Muscle of back (tissue), 11 donors: ENCODE results near the gene SLC35F1. TPM values are rescaled to one million over a fixed set of nuclear protein-coding genes. Genes with fewer than 3 reads are reported as not detected.

Experiments used
- DNase-seq, 3 donors: peaks; one replicate each; pipeline versions ENCODE4 v3.0.0 to v3.0.0-alpha.2; 2013
- polyA plus RNA-seq, 10 donors: library from polyadenylated mRNA; unstranded; fragments of 120-200 nt; gene quantifications; one replicate each; pipeline ENCODE4 v1.2.1, GENCODE V29; 2013; ENCODE audit not compliant: insufficient read length in 10 of 10

The SLC35F1 gene
- polyA plus RNA-seq, 10 donors, result 1.5 to 3.1 (median 2.1) TPM

DNA sequence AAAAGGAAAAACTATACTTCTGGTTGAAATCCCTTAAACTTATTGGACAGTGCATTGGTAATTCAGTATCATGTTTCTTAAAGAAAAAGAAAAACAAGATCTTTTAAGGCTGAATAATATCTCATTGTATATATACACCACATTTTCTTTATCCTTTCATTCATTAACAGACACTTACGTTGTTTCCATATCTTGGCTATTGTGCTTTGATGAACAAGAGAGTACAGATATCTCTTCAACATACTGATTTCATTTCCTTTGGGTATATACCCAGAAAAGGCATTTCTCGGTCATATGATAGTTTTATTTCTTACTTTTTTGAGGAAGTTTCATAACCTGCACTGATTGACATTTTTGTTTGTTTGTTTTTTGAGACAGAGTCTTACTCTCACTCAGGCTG, 281.5 kb downstream of the SLC35F1 start:
- DNase-seq, result no peak

DNA sequence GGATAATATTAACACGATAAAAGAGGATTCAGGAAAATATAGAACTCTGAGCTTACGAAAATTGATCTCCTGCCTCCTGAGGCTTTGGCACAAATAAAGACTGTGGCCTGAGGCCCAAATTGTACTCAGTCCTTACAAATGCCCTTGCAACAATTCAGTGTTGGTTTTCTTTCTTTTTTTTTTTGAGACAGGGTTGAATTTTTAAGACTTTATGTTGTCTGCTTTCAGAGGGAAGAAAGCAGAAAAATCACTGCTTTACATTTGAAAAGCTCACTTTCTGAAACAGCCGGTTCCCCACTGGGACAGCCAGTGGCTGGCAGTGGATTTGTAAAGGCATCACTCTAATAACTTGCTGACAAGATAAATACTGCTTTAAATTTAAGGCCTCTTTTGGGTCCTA, 290.5 kb downstream of the SLC35F1 start:
- DNase-seq, result no peak

DNA sequence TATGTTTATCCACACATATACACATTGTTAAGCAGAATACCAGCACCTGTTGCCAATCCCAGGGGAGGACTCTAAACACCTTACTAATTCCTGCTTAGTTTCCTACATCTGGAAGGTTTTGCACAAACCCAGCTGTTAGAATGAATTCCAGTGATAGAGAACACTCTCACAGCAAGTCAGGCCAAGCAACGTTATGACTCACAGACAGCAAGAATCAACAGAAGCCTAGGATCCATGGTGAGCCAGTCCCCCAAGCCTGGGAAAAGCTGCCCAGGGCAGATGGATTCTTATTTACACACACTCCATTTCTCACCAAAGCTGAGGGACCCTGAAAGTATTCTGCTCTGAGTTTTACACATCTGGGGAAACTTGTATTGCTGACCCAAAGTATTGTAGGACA, 291.7 kb downstream of the SLC35F1 start:
- no peak for DNase-seq

GRCh38 chr6:118200160-118200559, 293.1 kb downstream of the SLC35F1 start:
- DNase-seq, result no peak

DNA sequence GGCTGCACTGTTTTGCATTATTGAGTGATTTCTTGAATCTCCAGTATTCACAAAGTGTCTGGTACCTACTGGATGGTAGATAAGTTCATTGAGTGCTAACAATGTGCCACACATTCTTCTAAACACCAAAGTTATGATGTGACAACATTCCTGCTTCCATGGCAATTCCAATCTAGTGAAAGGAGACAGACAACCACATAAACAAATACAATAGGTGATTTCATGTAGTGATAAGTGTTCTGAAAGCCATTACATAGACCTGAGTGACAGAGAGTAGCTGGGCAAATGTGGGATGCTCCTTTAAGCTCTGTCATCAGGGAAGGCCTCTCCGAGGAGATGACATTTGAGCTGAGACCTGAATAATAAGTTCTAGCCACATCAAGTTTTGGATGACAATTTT, 295.5 kb downstream of the SLC35F1 start:
- DNase-seq, result no peak

DNA sequence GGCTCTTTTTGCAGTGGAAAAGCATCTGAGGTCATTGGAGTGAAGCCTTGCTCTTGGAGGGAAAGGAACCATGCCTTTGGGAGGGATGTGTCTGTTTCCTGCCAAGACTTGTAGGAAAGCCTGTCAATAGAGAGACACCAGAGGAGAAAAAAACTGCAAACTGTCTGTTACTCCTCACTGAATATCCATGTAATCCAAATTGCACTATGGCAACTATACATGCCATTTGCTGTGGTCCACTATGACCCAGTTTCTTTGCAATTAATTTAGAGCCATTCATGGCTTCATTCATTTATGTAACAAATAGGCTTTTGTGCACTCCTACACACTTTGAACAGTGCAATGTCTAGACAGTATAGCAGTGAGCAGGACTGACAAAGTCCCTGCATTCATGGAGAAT, 296.5 kb downstream of the SLC35F1 start:
- peak in 1 of 3 donors; percentile 17 for DNase-seq

DNA sequence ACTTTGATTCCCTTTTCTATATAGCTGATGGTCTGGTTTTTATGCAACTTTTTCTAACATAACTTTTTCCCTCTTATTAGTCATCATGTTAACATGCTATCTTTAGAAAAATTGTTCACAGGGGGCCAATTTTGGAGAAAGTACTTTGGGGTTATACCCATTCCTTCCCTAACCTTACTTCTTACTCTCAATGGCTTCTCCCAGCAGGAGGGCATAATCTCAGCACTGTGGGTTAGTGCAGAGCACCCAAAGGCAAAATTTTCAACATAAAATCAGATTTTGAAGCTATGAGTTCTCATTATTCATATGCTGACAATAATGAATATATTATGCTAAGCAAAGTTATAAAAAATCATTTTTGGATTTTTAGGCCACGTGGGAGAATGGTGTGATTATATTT, 299.2 kb downstream of the SLC35F1 start:
- no peak for DNase-seq

DNA sequence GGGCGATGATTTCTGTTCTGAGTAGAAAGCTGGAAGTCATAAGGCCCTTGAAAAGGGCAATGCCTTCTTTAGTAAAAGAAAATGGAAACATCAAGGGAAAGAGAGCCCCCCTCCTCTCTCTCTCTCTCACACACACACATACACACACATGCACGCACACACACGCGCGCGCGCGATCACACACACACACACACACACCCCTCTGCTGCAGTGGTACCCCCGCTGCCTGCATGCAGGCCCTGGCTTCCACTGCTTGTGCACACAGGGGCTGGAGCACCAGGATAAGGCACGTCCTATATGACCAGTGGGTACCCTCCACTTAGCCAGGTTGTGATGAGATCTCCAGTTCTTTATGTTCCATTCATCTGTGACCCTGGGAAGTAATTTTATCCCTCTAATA, 300.9 kb downstream of the SLC35F1 start:
- no peak for DNase-seq

DNA sequence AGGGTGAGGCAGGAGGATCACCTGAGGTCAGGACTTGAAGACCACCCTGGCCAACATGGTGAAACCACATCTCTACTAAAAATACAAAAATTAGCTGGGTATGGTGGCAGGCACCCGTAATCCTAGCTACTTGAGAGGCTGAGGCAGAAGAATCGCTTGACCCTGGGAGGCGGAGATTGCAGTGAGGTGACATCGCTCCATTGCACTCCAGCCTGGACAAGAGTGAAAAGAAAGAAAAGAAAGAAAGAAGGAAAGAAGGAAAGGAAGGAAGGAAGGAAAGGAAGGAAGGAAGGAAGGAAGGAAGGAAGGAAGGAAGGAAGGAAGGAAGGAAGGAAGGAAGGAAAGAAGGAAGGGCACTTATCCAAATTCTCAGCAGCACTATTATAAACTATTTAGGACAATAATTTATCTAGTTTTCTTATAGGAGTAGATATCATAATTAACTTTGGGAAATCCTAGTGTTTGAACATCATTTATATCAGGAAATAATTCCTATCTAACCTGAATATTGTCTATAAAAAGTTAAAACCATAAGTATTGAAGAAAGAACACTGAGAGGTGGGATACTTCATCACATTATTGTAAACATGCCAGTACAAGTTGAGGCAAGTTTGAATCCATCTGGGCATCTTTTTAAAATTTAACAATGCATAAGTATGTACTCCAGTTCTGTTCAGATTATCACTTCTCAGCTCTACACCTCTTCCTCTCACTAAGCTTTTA, 305.5 kb downstream of the SLC35F1 start:
- DNase-seq, result no peak

DNA sequence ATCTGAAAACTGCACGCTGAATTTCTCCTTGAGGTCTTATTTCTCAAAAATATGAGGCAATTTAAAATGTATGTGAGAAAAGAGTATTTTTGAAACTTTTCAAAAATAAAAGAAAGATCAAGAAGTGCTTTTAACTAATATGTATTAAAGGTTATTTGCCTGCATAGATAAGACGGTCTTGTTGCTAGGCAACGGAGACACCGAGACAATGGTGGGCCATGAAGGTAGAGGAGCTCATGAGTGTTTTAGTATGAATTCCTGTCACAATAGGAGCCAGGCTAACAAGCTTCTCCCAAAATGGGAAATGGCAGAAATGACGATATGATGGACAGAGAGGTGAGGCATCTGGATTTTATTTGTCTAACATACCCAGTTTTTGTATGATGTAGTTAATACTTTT, 308.2 kb downstream of the SLC35F1 start:
- no peak for DNase-seq

- DNase-seq, result no peak
Observed at GRCh38 chr6:118216751-118217150, 309.7 kb downstream of the SLC35F1 start.

DNA sequence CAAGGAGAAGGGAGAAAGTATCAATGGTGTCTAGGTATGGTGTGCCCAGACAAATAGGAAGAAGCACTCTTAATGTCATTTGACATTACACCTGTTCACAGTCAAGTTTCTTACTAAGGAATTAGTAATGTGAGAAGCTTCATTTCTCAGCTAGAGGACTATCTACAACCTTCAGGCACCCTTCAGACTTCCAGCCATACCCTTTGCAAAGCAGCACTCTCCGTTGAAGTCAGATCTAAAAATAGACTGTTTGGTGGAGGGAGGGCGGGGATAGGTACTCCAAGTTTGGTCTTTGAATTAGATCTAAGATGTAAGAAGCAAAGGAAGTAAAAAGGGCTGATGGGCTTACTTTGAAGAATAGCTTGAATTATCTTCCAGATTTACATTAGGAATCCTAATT, 311.1 kb downstream of the SLC35F1 start:
- peak in 2 of 3 donors; percentile 17 to 20 for DNase-seq

- DNase-seq, result no peak
Observed at GRCh38 chr6:118220429-118221128, 313.5 kb downstream of the SLC35F1 start.

DNA sequence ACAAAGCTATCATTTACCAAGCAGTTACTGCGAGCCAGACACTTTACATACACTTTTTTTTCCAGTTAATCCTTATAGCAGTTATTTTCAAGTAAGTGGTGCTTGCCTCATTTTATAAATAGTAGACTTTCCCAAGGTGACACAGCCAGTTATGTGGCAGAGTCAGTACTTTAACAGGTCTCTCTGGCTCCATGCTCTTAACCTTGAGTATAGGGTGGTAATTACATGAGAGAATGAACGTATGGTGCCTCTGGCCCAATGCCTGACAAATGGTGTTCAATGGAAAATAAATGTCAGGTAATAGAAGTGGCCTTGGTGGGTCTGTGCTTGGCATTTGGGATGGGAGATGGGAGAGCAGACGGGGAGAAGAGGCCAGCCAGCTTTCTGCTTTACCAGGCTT, 316.3 kb downstream of the SLC35F1 start:
- DNase-seq, result no peak

- no peak for DNase-seq
Observed at GRCh38 chr6:118228886-118229285, 321.8 kb downstream of the SLC35F1 start.

DNA sequence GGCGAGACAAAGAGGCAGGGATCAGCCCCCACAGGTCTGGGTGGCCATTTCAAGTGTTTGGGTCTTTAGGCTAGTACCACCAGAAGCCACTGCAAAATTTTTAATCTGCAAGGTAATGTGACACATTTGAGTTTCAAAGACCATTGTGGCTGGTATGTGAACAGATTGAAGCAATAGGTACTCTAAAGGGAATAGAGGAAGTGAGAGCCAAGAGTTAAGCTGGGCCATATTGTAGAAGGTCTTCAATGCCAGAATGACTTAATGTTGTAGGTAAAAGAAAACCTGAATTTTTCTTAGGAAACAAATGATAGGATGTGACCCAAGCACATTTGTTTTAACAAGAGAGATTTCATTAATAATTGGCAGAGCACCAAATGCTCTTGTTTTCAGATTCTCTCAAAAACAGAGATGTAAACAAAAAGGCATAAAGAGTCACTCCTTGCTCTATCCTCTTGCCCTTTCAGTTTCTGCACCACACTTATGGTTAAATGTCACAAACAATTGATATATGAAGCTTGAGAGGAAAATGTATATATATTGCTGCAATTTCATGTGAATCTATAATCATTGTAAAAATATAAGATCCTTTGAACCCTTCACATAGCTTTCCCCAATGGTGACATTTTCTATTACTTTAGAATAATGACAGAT, 333.9 kb downstream of the SLC35F1 start:
- no peak for DNase-seq

DNA sequence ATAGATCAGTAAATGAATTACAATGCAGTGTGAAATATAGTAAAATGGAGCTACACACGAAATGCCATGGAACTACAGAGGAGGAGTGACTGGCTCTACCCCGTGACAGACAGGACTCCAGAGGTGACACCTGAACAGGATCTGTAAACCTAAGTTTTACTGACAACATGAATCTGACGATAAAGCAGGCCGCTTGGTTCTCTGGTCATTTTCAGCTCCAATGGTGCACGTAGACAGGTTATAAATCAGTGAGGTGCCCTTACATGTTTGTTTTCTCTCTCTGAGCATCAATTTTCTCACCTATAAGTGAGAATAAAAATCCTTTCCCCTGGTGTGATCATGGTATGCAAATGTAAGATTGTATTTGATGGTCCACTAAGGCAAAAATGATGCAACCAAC, 339.3 kb downstream of the SLC35F1 start:
- DNase-seq, result no peak

DNA sequence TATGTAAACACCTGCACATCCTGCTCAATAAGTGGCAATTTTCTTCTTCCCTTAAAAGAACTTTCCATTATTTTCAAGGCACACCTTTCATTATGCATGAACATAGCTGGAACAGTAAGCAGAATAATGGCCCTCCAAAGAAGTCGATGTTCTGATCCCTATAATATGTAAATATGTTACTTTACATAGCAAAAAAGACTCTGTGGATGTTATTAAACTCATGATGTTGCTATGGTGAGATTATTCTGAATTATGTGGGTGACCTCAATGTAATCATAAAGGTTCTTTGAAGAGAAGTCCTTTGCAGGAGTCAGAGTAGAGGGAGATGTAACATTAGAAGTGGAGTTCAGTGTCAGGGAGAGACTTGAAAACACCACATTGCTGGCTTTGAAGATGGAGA, 341.1 kb downstream of the SLC35F1 start:
- no peak for DNase-seq

DNA sequence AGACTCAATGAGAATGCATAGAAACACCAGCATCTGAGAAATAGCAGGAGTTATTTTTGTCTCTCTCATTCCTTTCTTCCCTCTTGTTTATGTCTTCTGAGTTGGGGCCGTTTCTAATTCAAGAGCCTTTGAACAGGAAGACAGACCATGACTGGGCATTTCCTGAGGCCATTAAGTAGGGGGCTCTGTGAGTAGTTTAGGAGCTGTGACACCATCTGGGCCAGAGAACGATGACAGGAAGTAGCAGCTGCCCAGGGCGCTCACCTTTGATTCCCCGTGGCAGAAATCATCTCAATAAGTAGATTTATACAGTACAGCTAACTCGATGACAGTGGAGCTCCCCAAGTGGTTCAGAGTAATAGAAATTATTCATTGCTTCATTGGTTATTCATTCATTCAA, 342.6 kb downstream of the SLC35F1 start:
- DNase-seq, result peak in 1 of 3 donors; percentile 7

DNA sequence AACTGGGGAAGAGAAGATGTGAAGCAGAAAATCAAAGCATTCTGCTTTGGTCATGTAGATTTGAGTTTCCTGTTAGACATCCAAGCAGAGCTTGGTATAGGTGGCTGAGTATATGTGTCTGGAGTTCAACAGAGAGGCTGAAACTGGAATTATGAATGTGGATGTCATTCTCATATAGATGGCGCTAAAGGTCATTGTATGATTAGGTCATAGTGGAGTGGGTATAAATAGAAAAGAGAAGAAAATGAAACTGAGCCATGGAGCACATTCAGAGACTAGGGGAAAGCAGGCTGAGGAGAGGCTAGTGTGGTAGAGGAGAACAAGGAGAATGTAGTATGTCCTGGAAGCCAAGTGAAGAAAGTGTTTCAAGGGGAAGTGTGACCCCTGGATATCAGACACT, 345.4 kb downstream of the SLC35F1 start:
- DNase-seq, result no peak

DNA sequence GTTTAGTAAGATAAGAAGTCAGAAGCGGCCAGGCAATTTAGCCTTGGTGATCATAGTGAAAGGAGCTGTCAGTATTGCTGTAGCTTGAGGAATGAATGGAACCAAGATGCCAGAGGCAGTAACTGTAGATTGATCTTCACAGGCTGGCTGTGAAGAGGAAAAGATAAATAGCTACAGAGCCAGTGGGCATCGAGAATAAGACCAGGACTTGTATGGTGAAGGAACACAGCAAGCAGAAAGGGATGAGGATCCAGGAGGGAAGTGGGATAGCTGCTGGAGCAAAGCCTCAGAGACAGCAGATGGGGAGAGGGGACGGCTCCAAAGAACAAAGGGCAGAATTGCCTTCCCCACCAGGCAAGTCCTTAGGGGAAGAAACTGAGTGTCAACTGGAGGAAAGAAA, 346.7 kb downstream of the SLC35F1 start:
- DNase-seq, result no peak

GRCh38 chr6:118260833-118261232, 353.8 kb downstream of the SLC35F1 start:
- DNase-seq, result no peak

DNA sequence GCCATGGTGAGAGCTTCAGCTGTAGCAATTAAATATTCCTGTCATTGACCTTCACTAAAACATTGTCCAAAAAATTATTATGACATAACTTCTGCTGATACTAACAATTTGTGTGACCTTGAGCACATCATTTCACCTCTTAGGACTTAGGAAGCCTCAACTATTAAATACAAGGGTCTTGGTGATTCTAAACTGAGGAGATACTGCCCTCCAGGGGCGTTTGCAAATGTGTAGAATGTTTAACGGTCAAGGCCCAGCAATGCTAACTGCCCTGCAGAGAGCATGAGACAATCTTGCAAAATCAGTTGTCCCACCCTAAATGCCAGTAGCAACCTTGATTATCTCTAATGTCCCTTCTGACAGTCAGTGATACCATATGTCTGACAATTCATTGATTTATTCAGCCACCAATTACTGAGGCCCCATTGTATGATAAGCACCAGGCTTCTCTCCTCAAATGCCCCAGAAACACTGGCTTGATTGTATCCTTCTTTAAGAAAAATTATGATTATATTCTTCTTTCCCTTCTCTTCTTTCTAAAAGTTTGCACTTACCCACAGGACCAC, 356.9 kb downstream of the SLC35F1 start:
- peak in 2 of 3 donors; percentile 17 to 39 for DNase-seq
